Esophagus muscularis mucosa (tissue), 4 donors: ENCODE data around the gene SRSF12. TPM values are rescaled to one million over a fixed set of nuclear protein-coding genes. Genes with fewer than 3 reads are reported as not detected.

Source experiments
- DNase-seq: peaks from one replicate; pipeline ENCODE4 v3.0.0-alpha.2; 2017; ENCODE audit errors: extremely low spot score
- H3K27ac ChIP-seq, 4 donors: fragments of 200-600 bp; sonication (generic); replicated peaks in 1 of 4; 1 replicate in 3 of 4; 2 replicates in 1 of 4; pipeline ENCODE4 v1.5.1; 2016 to 2019; ENCODE audit warnings: mild to moderate bottlenecking in 1 of 4
- H3K27me3 ChIP-seq, 4 donors: fragments of 200-600 bp; sonication (generic); one replicate each; pipeline versions ENCODE4 v1.5.1 to v1.6.0; 2016 to 2019
- H3K36me3 ChIP-seq, 4 donors: fragments of 200-600 bp; sonication (generic); one replicate each; pipeline ENCODE4 v1.5.1; 2016 to 2019
- H3K4me1 ChIP-seq, 4 donors: fragments of 200-600 bp; sonication (generic); one replicate each; pipeline ENCODE4 v1.5.1; 2016 to 2019
- H3K4me3 ChIP-seq, 4 donors: fragments of 200-600 bp; sonication (generic); 1 replicate in 2 of 4; 2 replicates in 2 of 4; pipeline ENCODE4 v1.5.1; 2016 to 2019; ENCODE audit warnings: mild to moderate bottlenecking in 4 of 4, moderate library complexity in 1 of 4
- H3K9me3 ChIP-seq, 4 donors: fragments of 200-600 bp; sonication (generic); 1 replicate in 3 of 4; 2 replicates in 1 of 4; pipeline ENCODE4 v1.5.1; 2016 to 2019
- EP300 ChIP-seq: sonication (generic); formaldehyde crosslinking; IDR thresholded peaks from one replicate; pipeline ENCODE4 v1.6.1; 2017; ENCODE audit warnings: antibody characterized with exemption
- POLR2A ChIP-seq: fragments of 450-650 bp; IDR thresholded peaks from one replicate; pipeline ENCODE4 v1.6.1; 2017; ENCODE audit warnings: antibody characterized with exemption, moderate library complexity, mild to moderate bottlenecking, low read depth
- POLR2AphosphoS5 ChIP-seq, 2 donors: sonication (generic); formaldehyde crosslinking; IDR thresholded peaks; one replicate each; pipeline ENCODE4 v1.6.1; 2017; ENCODE audit warnings: antibody characterized with exemption in 2 of 2
- WGBS: methylation state at CpG from one replicate; pipeline ENCODE4 v1.1.5; 2018; 5-methylcytosine and 5-hydroxymethylcytosine counted together
- intact Hi-C: fragments of 100-400 bp; cut with DNase I; formaldehyde crosslinking; loops from one replicate; pipeline ENCODE4 v1.15.1; 2023
- total RNA-seq, 4 donors: library from RNA; depleted of rRNA; stranded (reverse); fragments of >200 nt; gene quantifications; one replicate each; pipeline versions ENCODE4 v1.1.0 to v1.2.1, GENCODE V29; 2016
- TF ChIP-seq, protein P1 (sequence below), 3 experiments: fragments of 200-600 bp in 2 of 3; fragments of 450-650 bp in 1 of 3; sonication (generic) in 2 of 3; IDR thresholded peaks; one replicate each; pipeline ENCODE4 v1.5.1; 2017 to 2019; ENCODE audit warnings: antibody characterized with exemption in 3 of 3, mild to moderate bottlenecking in 2 of 3, moderate library complexity in 1 of 3

SRSF12 gene
- total RNA-seq, 4 donors from 2014 or later: 0.97 to 2.0 (median 1.2) TPM; not detected in 1

DNA sequence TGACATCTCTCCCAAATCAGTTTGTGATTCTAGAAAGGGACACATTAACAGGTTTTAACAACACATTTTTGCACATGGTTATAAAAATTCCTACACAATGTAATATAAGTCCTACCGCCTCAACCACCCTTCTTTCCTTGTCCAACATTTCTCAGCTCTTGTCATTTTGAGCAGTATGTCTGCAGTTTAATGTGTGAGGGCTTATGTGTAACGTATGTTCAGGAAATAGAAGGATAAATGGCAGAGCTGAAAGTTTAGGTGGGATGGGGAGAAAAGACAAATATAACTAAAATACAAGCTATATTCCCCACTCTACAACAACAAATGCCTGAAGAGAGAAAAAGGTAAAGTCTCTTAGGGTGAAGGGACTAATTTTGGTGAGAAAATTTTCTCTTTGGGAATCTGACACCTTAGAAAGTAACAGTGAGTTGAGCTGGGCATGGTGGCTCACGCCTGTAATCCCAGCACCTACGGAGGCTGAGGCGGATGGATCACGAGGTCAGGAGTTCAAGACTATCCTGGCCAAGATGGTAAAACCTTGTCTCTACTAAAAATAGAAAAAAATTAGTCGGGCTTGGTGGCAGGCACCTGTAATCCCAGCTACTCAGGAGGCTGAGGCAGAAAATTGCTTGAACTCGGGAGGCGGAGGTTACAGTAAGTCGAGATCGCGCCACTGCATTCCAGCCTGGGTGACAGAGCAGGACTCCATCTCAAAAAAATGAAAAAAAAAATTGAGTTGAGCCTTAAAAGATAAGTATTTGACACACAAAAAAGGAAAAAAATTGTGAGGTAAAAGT, 32.3 kb downstream of the SRSF12 start:
- 82% methylated on average over 12 of the region's 12 CpGs for WGBS
- Histone ChIP-seq H3K27me3 (no peaks in the 10 kb centered on the region), H3K27ac (peak overlapping the region in 2 of 4 donors; percentile 100), H3K9me3 (no peaks in the 10 kb centered on the region), H3K4me3 (no peak overlapping the region), H3K36me3 (peaks cover 22 to 34% (median 28%) of the 10 kb centered on the region in 4 donors), H3K4me1 (peaks cover 29 to 72% (median 52%) of the 10 kb centered on the region in 4 donors)
- peak; percentile 39 for DNase-seq
- TF ChIP-seq EP300: no peak
- TF ChIP-seq POLR2A: no peak
- TF ChIP-seq, protein P1, sequence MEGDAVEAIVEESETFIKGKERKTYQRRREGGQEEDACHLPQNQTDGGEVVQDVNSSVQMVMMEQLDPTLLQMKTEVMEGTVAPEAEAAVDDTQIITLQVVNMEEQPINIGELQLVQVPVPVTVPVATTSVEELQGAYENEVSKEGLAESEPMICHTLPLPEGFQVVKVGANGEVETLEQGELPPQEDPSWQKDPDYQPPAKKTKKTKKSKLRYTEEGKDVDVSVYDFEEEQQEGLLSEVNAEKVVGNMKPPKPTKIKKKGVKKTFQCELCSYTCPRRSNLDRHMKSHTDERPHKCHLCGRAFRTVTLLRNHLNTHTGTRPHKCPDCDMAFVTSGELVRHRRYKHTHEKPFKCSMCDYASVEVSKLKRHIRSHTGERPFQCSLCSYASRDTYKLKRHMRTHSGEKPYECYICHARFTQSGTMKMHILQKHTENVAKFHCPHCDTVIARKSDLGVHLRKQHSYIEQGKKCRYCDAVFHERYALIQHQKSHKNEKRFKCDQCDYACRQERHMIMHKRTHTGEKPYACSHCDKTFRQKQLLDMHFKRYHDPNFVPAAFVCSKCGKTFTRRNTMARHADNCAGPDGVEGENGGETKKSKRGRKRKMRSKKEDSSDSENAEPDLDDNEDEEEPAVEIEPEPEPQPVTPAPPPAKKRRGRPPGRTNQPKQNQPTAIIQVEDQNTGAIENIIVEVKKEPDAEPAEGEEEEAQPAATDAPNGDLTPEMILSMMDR (IDR thresholded peaks at IDR 0.05): no peak
- peak in 1 of 2 donors; percentile 22 for TF ChIP-seq POLR2AphosphoS5 (IDR thresholded peaks at IDR 0.05)
- intact Hi-C loops: no loop called here

DNA sequence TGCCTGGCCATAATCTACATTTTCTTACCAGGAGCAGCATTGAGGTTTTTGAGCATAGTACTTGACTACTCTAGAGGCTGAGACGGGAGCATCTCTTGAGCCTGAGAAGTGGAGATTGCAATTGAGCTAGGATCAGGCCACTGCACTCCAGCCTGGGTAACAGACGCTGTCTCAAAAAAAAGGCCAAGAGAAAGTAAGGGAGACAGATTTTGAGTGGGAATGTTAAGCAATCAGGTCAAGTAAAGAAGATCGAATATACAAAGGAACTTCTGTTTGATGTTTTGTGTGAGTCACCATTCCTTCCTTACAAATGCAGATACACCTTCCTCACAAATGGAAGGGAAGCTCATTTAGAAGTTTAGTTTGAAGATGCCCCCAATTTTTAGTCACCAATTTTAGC, 32.9 kb downstream of the SRSF12 start:
- Histone ChIP-seq H3K9me3 (no peaks in the 10 kb centered on the region), H3K27ac (peak overlapping the region in 3 of 4 donors; percentile 18 to 100 (median 100)), H3K4me3 (peak overlapping the region in 1 of 4 donors; percentile 6), H3K36me3 (peaks cover 22 to 34% (median 28%) of the 10 kb centered on the region in 4 donors), H3K4me1 (peaks cover 29 to 71% (median 51%) of the 10 kb centered on the region in 4 donors), H3K27me3 (no peaks in the 10 kb centered on the region)
- TF ChIP-seq POLR2AphosphoS5 (IDR thresholded peaks at IDR 0.05): peak in 1 of 2 donors; percentile 25
- no peak for TF ChIP-seq EP300
- peak; percentile 31 for DNase-seq
- 44% methylated on average over 3 of the region's 3 CpGs for WGBS
- intact Hi-C loops: loop anchor here (5.0 kb wide), 1 partner anchor 63 kb away; no protein-coding TSS in a partner anchor

DNA sequence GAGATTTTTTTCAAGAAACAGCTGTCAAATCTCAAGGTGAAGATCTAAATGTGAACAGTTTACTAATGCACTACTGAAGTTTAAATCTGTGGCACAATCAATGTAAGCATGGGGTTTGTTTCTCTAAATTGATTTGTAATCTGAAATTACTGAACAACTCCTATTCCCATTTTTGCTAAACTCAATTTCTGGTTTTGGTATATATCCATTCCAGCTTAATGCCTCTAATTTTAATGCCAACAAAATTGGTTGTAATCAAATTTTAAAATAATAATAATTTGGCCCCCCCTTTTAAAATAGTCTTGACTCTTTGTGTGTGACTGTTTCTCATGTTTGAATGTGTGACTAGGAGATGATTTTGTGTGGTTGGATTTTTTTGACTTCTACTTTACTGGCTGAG, 33.3 kb downstream of the SRSF12 start:
- no peaks in the 10 kb centered on the region for H3K27me3 ChIP-seq
- no peak for DNase-seq
- peak overlapping the region in 3 of 4 donors; percentile 18 to 100 (median 100) for H3K27ac ChIP-seq
- intact Hi-C loops: loop anchor here (5.0 kb wide), 1 partner anchor 62 kb away; no protein-coding TSS in a partner anchor
- H3K36me3 ChIP-seq: peaks cover 22 to 34% (median 28%) of the 10 kb centered on the region in 4 donors
- peaks cover 29 to 67% (median 51%) of the 10 kb centered on the region in 4 donors for H3K4me1 ChIP-seq
- H3K4me3 ChIP-seq: peak overlapping the region in 3 of 4 donors; percentile 6 to 96 (median 91)
- no peaks in the 10 kb centered on the region for H3K9me3 ChIP-seq
- no peak for TF ChIP-seq POLR2A
- no peak for TF ChIP-seq EP300
- TF ChIP-seq, protein P1 (IDR thresholded peaks at IDR 0.05): no peak
- TF ChIP-seq POLR2AphosphoS5 (IDR thresholded peaks at IDR 0.05): no peak

DNA sequence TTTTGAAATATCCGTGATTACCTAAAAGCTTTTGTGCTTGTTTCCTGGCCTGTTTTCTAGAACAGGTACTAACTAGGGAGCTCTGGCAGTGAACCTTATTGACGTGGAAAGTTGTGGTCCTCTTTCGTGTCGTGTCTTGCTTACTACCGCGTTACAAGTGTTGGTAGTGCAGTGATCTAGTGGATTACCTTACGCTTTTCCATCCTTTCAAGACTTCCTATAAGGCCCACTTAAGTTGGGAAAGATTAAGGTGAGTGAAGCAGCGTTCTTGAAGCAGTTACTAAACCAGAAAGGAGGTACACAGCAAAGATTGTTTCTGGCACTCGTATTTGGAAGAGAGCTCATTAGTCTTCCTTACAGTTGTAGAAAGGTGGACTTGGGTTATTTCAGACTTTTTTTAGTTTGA, 35.4 kb downstream of the SRSF12 start:
- intact Hi-C loops: loop anchor here (5.0 kb wide), 1 partner anchor 60 kb away; no protein-coding TSS in a partner anchor
- peak; percentile 24 for DNase-seq
- Histone ChIP-seq H3K4me1 (peaks cover 29 to 59% (median 55%) of the 10 kb centered on the region in 4 donors), H3K27me3 (no peaks in the 10 kb centered on the region), H3K9me3 (no peaks in the 10 kb centered on the region), H3K4me3 (peak overlapping the region; percentile 91 to 100 (median 96)), H3K27ac (peak overlapping the region; percentile 100), H3K36me3 (peaks cover 22 to 34% (median 28%) of the 10 kb centered on the region in 4 donors)
- WGBS: 1% methylated on average over 9 of the region's 9 CpGs
- TF ChIP-seq POLR2AphosphoS5 (IDR thresholded peaks at IDR 0.05) (peak; percentile 4 to 11), POLR2A (no peak)

DNA sequence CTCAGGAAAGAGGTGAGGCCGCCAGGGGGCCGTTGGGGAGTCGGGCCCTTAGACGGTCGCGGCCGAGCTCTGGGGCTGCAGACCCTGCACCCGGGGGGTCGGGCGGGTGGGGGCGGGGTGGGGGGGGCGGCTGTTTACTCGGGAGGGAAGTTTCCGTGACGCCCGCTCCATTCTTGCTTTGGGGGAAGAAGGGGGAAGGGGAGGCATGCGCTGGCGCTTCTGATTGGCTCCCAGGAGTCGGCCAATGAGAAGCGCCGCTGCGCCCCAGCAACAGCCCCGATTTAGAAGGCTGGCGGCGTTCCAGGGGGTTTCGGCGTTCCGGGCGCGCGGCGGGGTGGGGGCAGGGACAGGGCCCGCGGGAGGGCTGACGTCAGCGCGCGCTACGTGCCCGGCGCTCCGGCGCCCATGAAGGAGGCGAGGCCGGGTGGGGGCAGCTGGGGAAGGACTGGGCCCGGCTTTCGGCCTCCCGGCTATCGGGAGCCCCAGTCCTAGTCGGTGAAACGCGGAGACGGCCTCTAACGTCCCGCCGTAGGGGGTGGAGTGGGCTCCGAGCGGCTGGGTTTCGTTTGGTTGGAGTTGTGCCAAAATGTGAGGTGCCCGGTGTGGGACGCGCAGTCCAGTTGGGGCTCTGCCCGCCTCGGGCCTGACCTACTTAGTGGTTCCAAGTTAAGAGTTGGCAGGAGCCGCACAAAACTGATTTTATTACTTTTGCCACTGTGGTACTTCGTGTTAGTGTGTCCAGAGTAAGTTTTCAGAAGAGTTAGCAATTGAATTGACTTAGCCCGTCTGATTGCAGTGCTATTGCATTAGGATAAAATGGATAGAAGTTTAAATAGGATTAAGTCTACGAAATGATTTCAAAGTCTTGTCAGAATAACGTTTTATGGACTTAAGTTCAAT, 36.2 kb downstream of the SRSF12 start:
- Histone ChIP-seq H3K9me3 (no peaks in the 10 kb centered on the region), H3K4me3 (peak overlapping the region; percentile 91 to 100 (median 96)), H3K36me3 (peaks cover 22 to 34% (median 28%) of the 10 kb centered on the region in 4 donors), H3K27me3 (no peaks in the 10 kb centered on the region), H3K4me1 (peaks cover 29 to 51% (median 48%) of the 10 kb centered on the region in 4 donors), H3K27ac (peak overlapping the region; percentile 100)
- 0% methylated on average over 13 of the region's 69 CpGs for WGBS
- TF ChIP-seq, protein P1 (IDR thresholded peaks at IDR 0.05): no peak
- peak; percentile 91 to 93 for TF ChIP-seq POLR2AphosphoS5 (IDR thresholded peaks at IDR 0.05)
- TF ChIP-seq POLR2A: peak; percentile 78
- TF ChIP-seq EP300: peak; percentile 59
- intact Hi-C loops: loop anchor here (2.0 to 5.0 kb wide), 3 partner anchors 47 to 65 kb away; partner anchors contain the start of gene PM20D2
- peak; percentile 99 for DNase-seq
